H9 (cell line): Measurements from ENCODE around the gene SYCP2L. TPM values are rescaled to one million over a fixed set of nuclear protein-coding genes. Genes with fewer than 3 reads are reported as not detected.

Experiments used
- DNase-seq: peaks from one replicate; pipeline ENCODE4 v3.0.0-alpha.2; 2017
- H2AFZ ChIP-seq: one replicate; pipeline ENCODE4 v1.6.1; 2013; ENCODE audit warnings: mild to moderate bottlenecking, low read length, control low read depth, moderate library complexity
- H2AK5ac ChIP-seq: 2 replicates; pipeline ENCODE4 v1.6.1; 2013; ENCODE audit warnings: low read length, control low read depth, mixed read lengths; ENCODE audit not compliant: insufficient read length
- H2BK120ac ChIP-seq: one replicate; pipeline ENCODE4 v1.6.1; 2013; ENCODE audit warnings: low read depth, mild to moderate bottlenecking, low read length, control low read depth, inconsistent platforms; ENCODE audit not compliant: poor library complexity, severe bottlenecking
- H2BK12ac ChIP-seq: 2 replicates; pipeline ENCODE4 v1.6.1; 2013; ENCODE audit warnings: low read length, control low read depth, mixed read lengths, low read depth; ENCODE audit not compliant: insufficient read length
- H2BK15ac ChIP-seq: 2 replicates; pipeline ENCODE4 v1.6.1; 2013; ENCODE audit warnings: low read depth, low read length, control low read depth
- H2BK20ac ChIP-seq: one replicate; pipeline ENCODE4 v1.6.1; 2013; ENCODE audit warnings: low read depth, mild to moderate bottlenecking, low read length, control low read depth, inconsistent platforms; ENCODE audit not compliant: poor library complexity, severe bottlenecking
- H2BK5ac ChIP-seq: 2 replicates; pipeline ENCODE4 v1.6.1; 2013; ENCODE audit warnings: low read length, control low read depth, mixed read lengths; ENCODE audit not compliant: insufficient read length
- H3K14ac ChIP-seq: 2 replicates; pipeline ENCODE4 v1.6.1; 2013; ENCODE audit warnings: low read length, control low read depth; ENCODE audit not compliant: insufficient read depth
- H3K18ac ChIP-seq: 2 replicates; pipeline ENCODE4 v1.6.1; 2013; ENCODE audit warnings: low read depth, mild to moderate bottlenecking, mixed read lengths, low read length, control low read depth; ENCODE audit not compliant: insufficient read length
- H3K23ac ChIP-seq: 2 replicates; pipeline ENCODE4 v1.6.1; 2013; ENCODE audit warnings: low read length, control low read depth, mixed read lengths, low read depth; ENCODE audit not compliant: insufficient read length
- H3K23me2 ChIP-seq: 2 replicates; pipeline ENCODE4 v1.6.1; 2013; ENCODE audit warnings: low read depth, mild to moderate bottlenecking, mixed read lengths, low read length, control low read depth; ENCODE audit not compliant: insufficient read length, poor library complexity, severe bottlenecking
- H3K27ac ChIP-seq: 2 replicates; pipeline ENCODE4 v1.5.1; 2013; ENCODE audit warnings: low read length, control low read depth, mixed read lengths, low read depth; ENCODE audit not compliant: insufficient read length
- H3K27me3 ChIP-seq: 2 replicates; pipeline ENCODE4 v1.6.1; 2013; ENCODE audit warnings: low read length, control low read depth, inconsistent platforms; ENCODE audit not compliant: insufficient read depth
- H3K4ac ChIP-seq: 2 replicates; pipeline ENCODE4 v1.6.1; 2013; ENCODE audit warnings: low read depth, mild to moderate bottlenecking, control low read depth, inconsistent platforms, low read length, moderate library complexity
- H3K4me1 ChIP-seq: 2 replicates; pipeline ENCODE4 v1.6.1; 2013; ENCODE audit warnings: low read length, control low read depth, inconsistent platforms; ENCODE audit not compliant: insufficient read depth
- H3K4me2 ChIP-seq: 2 replicates; pipeline ENCODE4 v1.6.1; 2013; ENCODE audit warnings: low read length, control low read depth, mixed read lengths; ENCODE audit not compliant: insufficient read length, insufficient read depth
- H3K56ac ChIP-seq: 2 replicates; pipeline ENCODE4 v1.6.1; 2013; ENCODE audit warnings: low read depth, mild to moderate bottlenecking, mixed read lengths, low read length, control low read depth; ENCODE audit not compliant: insufficient read length
- H3K79me1 ChIP-seq: 2 replicates; pipeline ENCODE4 v1.6.1; 2013; ENCODE audit warnings: low read depth, mild to moderate bottlenecking, moderate library complexity, low read length, control low read depth, inconsistent platforms; ENCODE audit not compliant: insufficient read depth, poor library complexity, severe bottlenecking
- H3K79me2 ChIP-seq: 2 replicates; pipeline ENCODE4 v1.6.1; 2013; ENCODE audit warnings: low read length, control low read depth, inconsistent platforms; ENCODE audit not compliant: insufficient read depth
- H3K9ac ChIP-seq: 2 replicates; pipeline ENCODE4 v1.6.1; 2013; ENCODE audit warnings: low read length, control low read depth, mixed read lengths; ENCODE audit not compliant: insufficient read length; ENCODE audit errors: extremely low read depth
- H3K9me3 ChIP-seq: one replicate; pipeline ENCODE4 v1.6.1; 2013; ENCODE audit warnings: low read depth, low read length, inconsistent platforms; ENCODE audit not compliant: control insufficient read depth
- H3T11ph ChIP-seq: one replicate; pipeline ENCODE4 v1.6.1; 2013; ENCODE audit warnings: mild to moderate bottlenecking, low read length, control low read depth, inconsistent platforms
- H4K20me1 ChIP-seq: one replicate; pipeline ENCODE4 v1.6.1; 2013; ENCODE audit not compliant: control insufficient read depth, insufficient read length, insufficient read depth
- H4K5ac ChIP-seq: 2 replicates; pipeline ENCODE4 v1.6.1; 2013; ENCODE audit warnings: low read depth, mild to moderate bottlenecking, mixed read lengths, low read length, control low read depth; ENCODE audit not compliant: insufficient read length
- H4K8ac ChIP-seq: replicated peaks from 2 replicates; pipeline ENCODE4 v1.6.1; 2013; ENCODE audit warnings: low read length, control low read depth, mixed read lengths, low read depth; ENCODE audit not compliant: insufficient read length
- H4K91ac ChIP-seq: 2 replicates; pipeline ENCODE4 v1.6.1; 2013; ENCODE audit warnings: low read depth, mild to moderate bottlenecking, moderate library complexity, mixed read lengths, low read length, control low read depth; ENCODE audit not compliant: insufficient read length
- H3K27ac Mint-ChIP-seq, 3 experiments: 2 replicates in 2 of 3; 3 replicates in 1 of 3; pipeline ENCODE4 v1.8.0; 2020 to 2021; ENCODE audit warnings: mixed read lengths in 3 of 3, mild to moderate bottlenecking in 1 of 3, moderate library complexity in 1 of 3
- H3K27me3 Mint-ChIP-seq: 2 replicates; pipeline ENCODE4 v1.8.0; 2021; ENCODE audit warnings: low read depth, mild to moderate bottlenecking, moderate library complexity, mixed read lengths
- H3K36me3 Mint-ChIP-seq, 3 experiments: 2 replicates in 2 of 3; 3 replicates in 1 of 3; pipeline ENCODE4 v1.8.0; 2020 to 2021; ENCODE audit warnings: low read depth in 3 of 3, mixed read lengths in 3 of 3; ENCODE audit not compliant: insufficient read depth in 1 of 3
- H3K4me1 Mint-ChIP-seq, 2 experiments: 2 replicates each; pipeline ENCODE4 v1.8.0; 2020; ENCODE audit warnings: mixed read lengths in 2 of 2
- H3K4me3 Mint-ChIP-seq, 2 experiments: 2 replicates in 1 of 2; 3 replicates in 1 of 2; pipeline ENCODE4 v1.8.0; 2020 to 2021; ENCODE audit warnings: mild to moderate bottlenecking in 2 of 2, mixed read lengths in 2 of 2, moderate library complexity in 1 of 2
- H3K9me3 Mint-ChIP-seq, 2 experiments: 2 replicates in 1 of 2; 3 replicates in 1 of 2; pipeline ENCODE4 v1.8.0; 2020; ENCODE audit warnings: mild to moderate bottlenecking in 2 of 2, mixed read lengths in 2 of 2, moderate library complexity in 1 of 2
- WGBS: extraction: QIAGEN DNeasy Blood & Tissue Kit; methylation state at CpG from one replicate; pipeline ENCODE4 v1.1.7; 2013; ENCODE audit warnings: missing lambda C conversion rate, low lambda C conversion rate, mixed read lengths; ENCODE audit not compliant: insufficient read length; ENCODE audit errors: extremely low coverage; 5-methylcytosine and 5-hydroxymethylcytosine counted together
- total RNA-seq: library from RNA; stranded (reverse); gene quantifications from 2 replicates; pipeline ENCODE4 v1.2.1, GENCODE V29; 2021
- TF ChIP-seq, protein P1 (sequence below): fragments of 200-600 bp; sonication (generic); conservative IDR thresholded peaks from 3 replicates; pipeline ENCODE4 v1.8.0; 2021; ENCODE audit warnings: antibody characterized with exemption, mild to moderate bottlenecking

Gene SYCP2L
- total RNA-seq, 1 experiment from 2014 or later = 3.5 TPM

- H2BK20ac ChIP-seq = no peak overlapping the region
- H3K14ac ChIP-seq = no peak overlapping the region
- H3K18ac ChIP-seq = no peak overlapping the region
- H2BK5ac ChIP-seq = no peak overlapping the region
- H4K20me1 ChIP-seq = no peaks in the 10 kb centered on the region
- no peak overlapping the region for H2BK15ac ChIP-seq
- no peaks in the 10 kb centered on the region for H3K79me2 ChIP-seq
- no peak overlapping the region for H2BK120ac ChIP-seq
- no CpG with 5 or more reads among the region's 5 CpGs for WGBS
- DNase-seq = no peak
- H3K4me1 ChIP-seq = no peaks in the 10 kb centered on the region; the same call in 1 of the 2 replicates
- H2AFZ ChIP-seq = no peak overlapping the region
- no peaks in the 10 kb centered on the region for H3K9me3 Mint-ChIP-seq
- H3K9ac ChIP-seq = no peak overlapping the region
- H3K4me2 ChIP-seq = no peak overlapping the region
- peaks cover 15 to 18% of the 10 kb centered on the region in 2 experiments for H3K4me1 Mint-ChIP-seq
- H4K8ac ChIP-seq = no peak overlapping the region
- H3K23ac ChIP-seq = no peak overlapping the region
- no peak overlapping the region for H3K27ac ChIP-seq
- no peak overlapping the region for H4K5ac ChIP-seq
- H3K27me3 ChIP-seq = no peaks in the 10 kb centered on the region
- H3K4ac ChIP-seq = no peak overlapping the region
- no peak overlapping the region for H3K56ac ChIP-seq
- H3K4me3 Mint-ChIP-seq = no peak overlapping the region
- H3K23me2 ChIP-seq = no peaks in the 10 kb centered on the region
- no peak overlapping the region for H2BK12ac ChIP-seq
- TF ChIP-seq, protein P1, sequence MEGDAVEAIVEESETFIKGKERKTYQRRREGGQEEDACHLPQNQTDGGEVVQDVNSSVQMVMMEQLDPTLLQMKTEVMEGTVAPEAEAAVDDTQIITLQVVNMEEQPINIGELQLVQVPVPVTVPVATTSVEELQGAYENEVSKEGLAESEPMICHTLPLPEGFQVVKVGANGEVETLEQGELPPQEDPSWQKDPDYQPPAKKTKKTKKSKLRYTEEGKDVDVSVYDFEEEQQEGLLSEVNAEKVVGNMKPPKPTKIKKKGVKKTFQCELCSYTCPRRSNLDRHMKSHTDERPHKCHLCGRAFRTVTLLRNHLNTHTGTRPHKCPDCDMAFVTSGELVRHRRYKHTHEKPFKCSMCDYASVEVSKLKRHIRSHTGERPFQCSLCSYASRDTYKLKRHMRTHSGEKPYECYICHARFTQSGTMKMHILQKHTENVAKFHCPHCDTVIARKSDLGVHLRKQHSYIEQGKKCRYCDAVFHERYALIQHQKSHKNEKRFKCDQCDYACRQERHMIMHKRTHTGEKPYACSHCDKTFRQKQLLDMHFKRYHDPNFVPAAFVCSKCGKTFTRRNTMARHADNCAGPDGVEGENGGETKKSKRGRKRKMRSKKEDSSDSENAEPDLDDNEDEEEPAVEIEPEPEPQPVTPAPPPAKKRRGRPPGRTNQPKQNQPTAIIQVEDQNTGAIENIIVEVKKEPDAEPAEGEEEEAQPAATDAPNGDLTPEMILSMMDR = no peak
- no peak overlapping the region for H4K91ac ChIP-seq
- peaks cover 4% of the 10 kb centered on the region for H3K27me3 Mint-ChIP-seq
- H3T11ph ChIP-seq = no peak overlapping the region
- no peaks in the 10 kb centered on the region for H3K36me3 Mint-ChIP-seq
- no peaks in the 10 kb centered on the region for H3K79me1 ChIP-seq
- H3K27ac Mint-ChIP-seq = no peak overlapping the region
- no peaks in the 10 kb centered on the region for H3K9me3 ChIP-seq
- no peak overlapping the region for H2AK5ac ChIP-seq
These were observed 125.5 kb downstream of the SYCP2L start for GRCh38 chr6:11012295-11012754.
